Activated T-cell treated with anti-CD3 and anti-CD28 coated beads, Interleukin-2, amount 50 U/mL, for 72 hours (primary cell): ENCODE measurements around the gene CERK. TPM values are rescaled to one million over a fixed set of nuclear protein-coding genes. Genes with fewer than 3 reads are reported as not detected.
A peak's percentile ranks its signal among the peaks of the same experiment; 100 is the strongest.

Experiments
- ATAC-seq, 2 donors: fragments of 150-1000 bp; cut with Tn5 transposase; replicated peaks in 1 of 2; 2 replicates each; pipeline ENCODE4 v1.10.0; 2021; ENCODE audit warnings: moderate library complexity in 2 of 2, mild to moderate bottlenecking in 1 of 2
- DNase-seq, 2 donors: peaks; one replicate each; pipeline ENCODE4 v3.0.0; 2021 to 2022; ENCODE audit warnings: mixed read lengths in 1 of 2
- H3K27ac Mint-ChIP-seq: one replicate; pipeline ENCODE4 v1.8.0; 2022; ENCODE audit warnings: mild to moderate bottlenecking, moderate library complexity, mixed read lengths
- H3K27me3 Mint-ChIP-seq: one replicate; pipeline ENCODE4 v1.8.0; 2022; ENCODE audit warnings: low read depth, mixed read lengths
- H3K36me3 Mint-ChIP-seq, 2 donors: one replicate each; pipeline ENCODE4 v1.8.0; 2022; ENCODE audit warnings: mixed read lengths in 2 of 2, mild to moderate bottlenecking in 1 of 2; ENCODE audit not compliant: insufficient read depth in 2 of 2
- H3K4me1 Mint-ChIP-seq: one replicate; pipeline ENCODE4 v1.8.0; 2022; ENCODE audit warnings: low read depth, mixed read lengths
- H3K4me3 Mint-ChIP-seq, 2 donors: one replicate each; pipeline ENCODE4 v1.8.0; 2022; ENCODE audit warnings: mild to moderate bottlenecking in 2 of 2, mixed read lengths in 2 of 2, moderate library complexity in 2 of 2
- H3K9me3 Mint-ChIP-seq, 2 donors: one replicate each; pipeline ENCODE4 v1.8.0; 2022; ENCODE audit warnings: mixed read lengths in 2 of 2
- total RNA-seq, 2 donors: library from RNA; stranded (reverse); gene quantifications; one replicate each; pipeline ENCODE4 v1.2.3, GENCODE V29; 2022

Gene CERK
- total RNA-seq, 2 donors from 2014 or later, result 38.6 to 53.1 TPM

DNA sequence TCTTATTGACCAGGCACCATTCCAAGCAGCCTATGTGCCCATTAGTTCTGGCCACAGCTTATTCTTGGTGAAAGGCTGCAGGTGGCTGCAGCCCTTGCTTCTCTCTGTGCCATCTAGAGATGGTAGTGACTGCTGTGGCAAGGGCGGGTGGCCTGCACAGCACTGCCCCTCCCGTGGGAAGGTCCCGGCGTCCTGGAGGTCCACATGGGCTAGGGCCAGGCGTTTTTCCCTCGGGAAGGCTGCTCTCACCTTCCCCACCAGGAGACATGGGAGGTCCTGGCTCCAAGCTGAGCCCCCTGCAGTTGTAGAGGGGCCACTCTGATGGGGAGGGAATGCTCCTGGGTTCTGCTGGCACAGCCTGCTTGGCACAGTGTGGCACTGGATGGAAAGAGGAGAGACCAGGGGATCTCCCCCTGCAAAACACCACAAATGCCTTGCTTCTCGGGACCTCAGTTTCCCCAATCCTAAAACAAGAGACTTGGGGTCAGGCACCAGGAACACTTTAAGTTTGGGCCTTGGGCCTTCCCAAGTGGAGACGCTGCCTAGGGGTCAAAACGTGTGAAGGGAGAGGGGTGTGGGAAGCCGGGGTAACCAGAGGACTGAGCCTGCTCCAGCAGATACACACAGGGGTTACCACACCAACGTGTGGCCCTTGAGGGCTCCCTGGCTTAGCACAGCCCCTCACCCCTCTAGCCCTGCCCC lies 14.4 kb upstream of the CERK start:
- H3K9me3 Mint-ChIP-seq, result peaks cover 4 to 5% of the 10 kb centered on the region in 2 donors
- no peak overlapping the region for H3K4me3 Mint-ChIP-seq
- no peak overlapping the region for H3K27ac Mint-ChIP-seq
- peaks cover 3 to 5% of the 10 kb centered on the region in 2 donors for H3K36me3 Mint-ChIP-seq
- ATAC-seq (no peak), DNase-seq (no peak)
- peaks cover 37% of the 10 kb centered on the region for H3K4me1 Mint-ChIP-seq
- no peaks in the 10 kb centered on the region for H3K27me3 Mint-ChIP-seq

DNA sequence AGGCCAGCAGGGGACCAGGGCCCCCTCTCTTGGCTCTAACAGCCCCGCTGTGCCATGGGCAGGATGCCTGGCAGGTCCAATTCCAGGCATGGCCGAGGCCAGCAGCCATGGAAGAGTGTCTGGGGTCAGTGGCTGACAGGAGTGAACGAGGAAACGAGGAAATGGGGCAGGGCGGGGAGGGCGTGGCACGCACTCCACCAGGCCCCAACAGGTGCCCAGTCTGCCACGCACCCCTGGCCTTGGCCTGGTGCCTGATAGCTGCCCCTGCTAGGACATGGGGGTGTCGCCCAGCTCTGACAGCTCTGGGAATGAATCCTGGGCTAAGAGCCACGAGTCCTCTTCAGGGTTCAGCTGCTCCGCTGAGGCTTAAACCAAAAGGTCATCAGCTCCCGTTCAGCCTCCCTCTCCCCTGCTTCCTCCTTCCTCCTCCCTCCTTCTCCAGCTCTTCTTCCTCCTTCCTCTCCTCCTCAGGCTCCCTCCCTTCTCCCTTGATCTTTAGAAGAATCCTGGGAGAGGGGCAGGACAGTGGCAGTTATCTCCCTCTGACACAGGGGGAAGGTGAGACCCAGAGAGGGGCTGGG lies 12.9 kb upstream of the CERK start:
- Mint-ChIP-seq H3K4me3 (no peak overlapping the region), H3K9me3 (no peaks in the 10 kb centered on the region), H3K4me1 (peaks cover 37% of the 10 kb centered on the region), H3K27me3 (no peaks in the 10 kb centered on the region), H3K36me3 (no peaks in the 10 kb centered on the region), H3K27ac (peak overlapping the region; percentile 59)
- DNase-seq, result no peak
- ATAC-seq, result no peak

- no peaks in the 10 kb centered on the region for H3K27me3 Mint-ChIP-seq
- H3K27ac Mint-ChIP-seq, result peak overlapping the region; percentile 59
- H3K4me3 Mint-ChIP-seq, result peak overlapping the region; percentile 57 to 71
- peaks cover 37% of the 10 kb centered on the region for H3K4me1 Mint-ChIP-seq
- no peak for DNase-seq
- no peaks in the 10 kb centered on the region for H3K9me3 Mint-ChIP-seq
- no peaks in the 10 kb centered on the region for H3K36me3 Mint-ChIP-seq
- ATAC-seq, result no peak
Observed at GRCh38 chr22:46750530-46750800, 12.4 kb upstream of the CERK start.

DNA sequence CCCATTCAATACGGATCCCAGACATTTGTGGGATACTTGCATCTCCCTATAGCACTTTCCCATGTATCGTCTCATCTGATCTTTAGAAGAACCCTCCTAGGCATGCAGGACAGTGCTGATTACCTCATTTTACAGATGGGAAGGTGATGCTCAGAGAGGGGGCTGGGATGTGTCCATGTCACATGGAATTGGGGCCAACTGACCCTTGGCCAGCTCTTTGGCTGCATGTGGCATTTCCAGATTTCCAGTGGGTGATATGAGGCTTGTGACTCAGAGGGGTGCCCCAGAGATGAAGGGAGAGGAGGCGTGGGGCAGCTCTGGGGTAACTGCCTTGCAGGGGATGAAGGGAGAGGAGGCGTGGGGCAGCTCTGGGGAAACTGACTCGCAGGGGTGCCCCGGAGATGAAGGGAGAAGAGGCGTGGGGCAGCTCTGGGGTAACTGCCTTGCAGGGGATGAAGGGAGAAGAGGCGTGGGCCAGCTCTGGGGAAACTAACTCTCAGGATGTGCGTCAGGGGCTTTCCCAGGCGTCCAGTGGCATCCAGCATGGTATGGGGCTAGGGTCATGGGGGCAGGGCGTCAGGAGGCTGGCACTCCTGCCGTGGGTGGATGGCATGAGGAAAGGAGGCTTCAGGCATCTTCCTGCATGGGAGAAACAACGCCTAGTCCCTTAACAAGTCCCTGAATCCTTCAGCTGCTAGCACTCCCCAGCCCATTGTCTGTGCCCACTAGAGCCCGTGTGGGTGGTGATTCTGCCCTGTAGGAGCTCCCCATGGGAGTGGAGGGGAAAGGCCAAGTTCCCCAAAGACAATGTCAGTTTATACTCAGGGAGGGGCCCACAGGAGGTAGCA lies 11.9 kb upstream of the CERK start:
- H3K9me3 Mint-ChIP-seq, result no peaks in the 10 kb centered on the region

DNA sequence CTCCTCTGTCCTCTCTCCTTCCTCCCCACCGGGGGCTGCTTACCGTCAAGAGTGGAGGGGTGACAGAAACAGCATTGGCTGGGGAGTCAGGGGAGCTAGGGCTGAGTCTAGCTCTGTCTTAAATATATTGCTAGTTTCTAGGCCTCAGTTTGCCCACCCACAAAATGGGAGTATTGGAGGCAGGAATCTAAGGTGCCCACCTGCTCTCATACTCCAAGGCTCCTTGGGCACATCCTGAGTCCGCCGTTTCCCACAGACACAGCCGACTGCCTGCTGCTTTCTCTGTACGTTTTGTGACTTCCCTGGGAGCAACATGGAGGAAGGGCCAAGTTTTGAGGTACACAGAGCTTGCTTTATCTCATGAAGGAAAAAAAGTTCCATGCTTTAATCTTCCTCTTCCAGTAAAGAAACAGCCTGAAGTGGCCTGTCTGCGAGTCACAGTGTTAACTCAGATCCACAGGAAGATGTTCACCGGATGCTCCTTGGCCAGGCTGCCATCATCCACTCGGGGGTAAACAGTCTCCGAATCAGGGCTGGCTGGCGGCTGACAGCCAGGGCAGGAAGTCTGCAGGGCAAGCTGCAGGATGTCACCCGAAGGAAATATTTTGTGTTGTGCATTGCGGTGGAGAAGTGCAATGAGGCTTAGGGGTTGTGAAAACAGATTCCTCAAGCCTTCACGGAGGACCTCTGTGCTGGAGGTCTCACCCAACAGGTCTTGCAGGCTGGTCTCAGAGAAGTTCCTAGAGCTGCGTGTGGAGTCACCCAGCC lies 11.0 kb upstream of the CERK start:
- H3K9me3 Mint-ChIP-seq, result no peaks in the 10 kb centered on the region
- H3K4me3 Mint-ChIP-seq, result peak overlapping the region; percentile 57 to 71
- H3K4me1 Mint-ChIP-seq, result peaks cover 32% of the 10 kb centered on the region
- DNase-seq (peak in 1 of 2 donors; percentile 45), ATAC-seq (peak; percentile 23 to 70)
- H3K27ac Mint-ChIP-seq, result peak overlapping the region; percentile 83
- H3K36me3 Mint-ChIP-seq, result no peaks in the 10 kb centered on the region
- no peaks in the 10 kb centered on the region for H3K27me3 Mint-ChIP-seq

More for the DNA sequence above, 11.9 kb upstream of the CERK start:
- Mint-ChIP-seq H3K36me3 (no peaks in the 10 kb centered on the region), H3K27me3 (no peaks in the 10 kb centered on the region), H3K4me3 (peak overlapping the region; percentile 57 to 71), H3K27ac (peak overlapping the region; percentile 59), H3K4me1 (peaks cover 37% of the 10 kb centered on the region)
- no peak for DNase-seq
- peak; percentile 26 to 48 for ATAC-seq

DNA sequence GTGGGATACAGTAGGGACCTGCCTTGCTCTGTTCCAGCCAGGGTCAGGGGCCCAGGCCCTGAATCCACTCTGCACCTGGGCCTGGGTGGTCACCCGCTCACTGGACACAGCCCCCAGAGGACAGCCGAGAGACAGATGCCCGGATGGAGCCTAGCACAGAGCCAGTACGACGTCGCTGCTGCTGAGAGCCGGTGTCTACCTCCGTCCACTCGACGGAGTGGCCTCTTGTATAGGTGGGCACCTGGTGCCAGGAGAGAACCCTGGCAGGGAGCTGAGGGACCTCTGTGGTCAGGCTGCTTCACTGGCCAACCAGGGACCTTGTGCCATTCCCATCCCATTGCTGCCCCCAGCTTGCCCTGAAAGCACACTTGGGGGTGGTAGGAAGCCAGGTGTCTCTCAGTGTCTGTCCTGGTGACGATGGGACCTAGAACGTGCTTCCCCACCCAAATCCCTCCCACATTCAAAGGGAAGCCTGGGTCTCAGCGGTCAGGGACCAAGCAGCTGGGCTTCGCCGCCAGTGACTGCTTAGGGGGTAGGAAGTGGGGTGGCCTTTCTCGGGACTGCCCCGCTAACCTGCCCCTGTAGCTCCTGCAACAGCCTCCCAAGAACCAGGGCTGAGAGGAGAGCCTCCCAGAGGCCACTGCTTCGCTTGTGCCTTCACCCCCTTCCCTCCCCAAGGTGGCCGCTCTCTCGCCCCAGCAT lies 10.3 kb upstream of the CERK start:
- Mint-ChIP-seq H3K27me3 (no peaks in the 10 kb centered on the region), H3K36me3 (no peaks in the 10 kb centered on the region), H3K4me1 (peaks cover 29% of the 10 kb centered on the region), H3K27ac (no peak overlapping the region), H3K4me3 (peak overlapping the region in 1 of 2 donors; percentile 57), H3K9me3 (no peaks in the 10 kb centered on the region)
- DNase-seq, result no peak
- ATAC-seq, result no peak

DNA sequence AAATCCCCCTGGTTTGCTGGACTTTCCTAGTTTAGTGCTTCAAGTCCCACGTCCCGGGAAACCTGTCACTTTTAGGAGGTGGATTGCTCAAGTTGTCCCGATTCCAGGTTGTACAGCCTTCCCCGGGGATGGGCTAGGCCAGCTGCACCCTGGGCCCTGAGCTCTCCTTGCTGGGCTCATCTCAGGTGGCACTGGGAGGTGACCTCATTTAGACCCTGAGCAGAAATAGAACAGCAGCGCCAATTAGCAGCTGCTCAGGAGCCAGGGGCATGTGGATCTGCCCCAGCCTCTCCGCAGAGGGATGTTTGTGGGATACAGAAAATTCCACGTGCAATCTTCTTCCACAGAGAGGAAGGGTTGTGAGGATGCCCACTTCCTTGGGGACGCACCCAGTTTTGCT lies 9.6 kb upstream of the CERK start:
- Mint-ChIP-seq H3K27me3 (no peaks in the 10 kb centered on the region), H3K4me3 (no peak overlapping the region), H3K27ac (no peak overlapping the region), H3K4me1 (peaks cover 29% of the 10 kb centered on the region), H3K36me3 (peaks cover 0 to 4% of the 10 kb centered on the region in 2 donors), H3K9me3 (no peaks in the 10 kb centered on the region)
- DNase-seq, result no peak
- no peak for ATAC-seq

- peaks cover 29% of the 10 kb centered on the region for H3K4me1 Mint-ChIP-seq
- DNase-seq (no peak), ATAC-seq (no peak)
- H3K27ac Mint-ChIP-seq, result no peak overlapping the region
- no peaks in the 10 kb centered on the region for H3K9me3 Mint-ChIP-seq
- peaks cover 0 to 6% of the 10 kb centered on the region in 2 donors for H3K36me3 Mint-ChIP-seq
- H3K27me3 Mint-ChIP-seq, result no peaks in the 10 kb centered on the region
- no peak overlapping the region for H3K4me3 Mint-ChIP-seq
Observed at GRCh38 chr22:46746620-46747019, 8.6 kb upstream of the CERK start.

- ATAC-seq (no peak), DNase-seq (no peak)
- Mint-ChIP-seq H3K4me1 (peaks cover 27% of the 10 kb centered on the region), H3K36me3 (peaks cover 0 to 6% of the 10 kb centered on the region in 2 donors), H3K4me3 (no peak overlapping the region), H3K27me3 (no peaks in the 10 kb centered on the region), H3K9me3 (no peaks in the 10 kb centered on the region), H3K27ac (no peak overlapping the region)
Observed at GRCh38 chr22:46746192-46746591, 8.1 kb upstream of the CERK start.

- ATAC-seq, result no peak
- peaks cover 0 to 6% of the 10 kb centered on the region in 2 donors for H3K36me3 Mint-ChIP-seq
- no peaks in the 10 kb centered on the region for H3K27me3 Mint-ChIP-seq
- no peak overlapping the region for H3K27ac Mint-ChIP-seq
- H3K4me3 Mint-ChIP-seq, result no peak overlapping the region
- H3K4me1 Mint-ChIP-seq, result peaks cover 12% of the 10 kb centered on the region
- DNase-seq, result no peak
- H3K9me3 Mint-ChIP-seq, result no peaks in the 10 kb centered on the region
Observed at GRCh38 chr22:46744581-46744980, 6.5 kb upstream of the CERK start.

DNA sequence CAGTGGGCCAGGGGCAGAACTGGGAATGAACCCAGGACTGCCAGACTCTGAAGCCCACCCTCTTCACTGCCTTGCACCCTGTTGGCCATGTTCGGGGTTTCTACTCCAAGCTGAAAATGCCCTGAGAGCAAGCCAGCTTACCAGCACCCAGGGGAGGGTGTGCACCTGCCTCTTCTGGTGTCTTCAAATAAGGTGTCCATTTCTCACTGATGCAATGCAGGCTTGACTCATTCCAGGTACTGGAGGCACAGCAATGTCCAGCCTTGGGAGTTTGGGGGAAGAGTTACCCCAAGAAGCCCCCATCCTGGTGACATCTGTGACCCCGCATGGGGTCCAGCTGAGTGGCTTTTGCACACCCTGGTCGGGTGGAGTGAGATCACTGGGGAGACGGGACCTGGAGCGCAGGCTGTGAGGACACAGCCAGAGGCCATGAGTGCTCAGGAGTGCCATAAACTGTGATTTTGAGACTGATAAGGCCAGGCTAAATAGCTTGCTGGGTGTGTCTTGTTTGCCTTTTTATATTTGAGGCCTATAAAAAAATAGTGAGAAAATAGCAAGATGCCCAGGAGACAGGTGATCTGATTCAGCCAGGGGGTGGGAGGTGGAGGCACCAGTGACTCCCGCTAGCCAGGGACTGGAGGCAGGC lies 4.6 kb upstream of the CERK start:
- Mint-ChIP-seq H3K36me3 (peaks cover 0 to 6% of the 10 kb centered on the region in 2 donors), H3K27ac (no peak overlapping the region), H3K4me3 (no peak overlapping the region), H3K9me3 (no peaks in the 10 kb centered on the region), H3K27me3 (no peaks in the 10 kb centered on the region), H3K4me1 (peaks cover 11% of the 10 kb centered on the region)
- ATAC-seq, result no peak
- no peak for DNase-seq

DNA sequence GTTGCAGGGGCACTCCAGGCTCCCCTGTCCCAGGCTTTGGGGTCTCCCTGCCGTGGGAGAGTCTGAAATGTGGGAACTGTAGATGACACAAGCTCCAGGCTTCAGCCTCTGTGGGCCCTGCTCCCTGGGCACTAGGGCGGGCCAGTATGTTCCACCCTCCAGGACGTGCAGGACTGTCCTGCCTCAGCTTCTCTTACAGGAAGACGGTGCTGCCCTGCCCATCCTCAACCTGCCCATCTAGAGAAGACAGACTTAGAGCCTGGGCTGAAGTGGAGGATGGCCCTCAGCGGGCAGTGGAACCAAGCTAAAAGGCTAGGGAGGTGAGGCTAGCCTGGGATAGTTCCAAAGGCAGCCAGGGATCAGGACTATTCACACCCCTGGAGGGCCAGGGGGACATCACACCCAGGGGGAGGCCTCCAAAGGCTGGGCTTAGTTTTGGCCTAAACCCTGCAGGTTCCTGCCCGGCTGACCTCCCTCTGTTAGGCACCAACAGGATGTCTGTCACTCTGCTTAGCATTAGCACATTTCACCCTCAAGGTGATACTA lies 4.0 kb upstream of the CERK start:
- H3K36me3 Mint-ChIP-seq, result peaks cover 0 to 9% of the 10 kb centered on the region in 2 donors
- no peaks in the 10 kb centered on the region for H3K27me3 Mint-ChIP-seq
- H3K9me3 Mint-ChIP-seq, result no peaks in the 10 kb centered on the region
- H3K4me1 Mint-ChIP-seq, result peaks cover 15% of the 10 kb centered on the region
- DNase-seq (no peak), ATAC-seq (no peak)
- H3K27ac Mint-ChIP-seq, result no peak overlapping the region
- no peak overlapping the region for H3K4me3 Mint-ChIP-seq
